HG03139 (cell line): Measurements from ENCODE around the gene NFATC2IP.

ENCODE experiments used
- ATAC-seq: cut with Tn5 transposase; IDR thresholded peaks from one replicate; pipeline ENCODE4 v1.9.1; 2021; ENCODE audit not compliant: unreplicated experiment

The NFATC2IP gene

DNA sequence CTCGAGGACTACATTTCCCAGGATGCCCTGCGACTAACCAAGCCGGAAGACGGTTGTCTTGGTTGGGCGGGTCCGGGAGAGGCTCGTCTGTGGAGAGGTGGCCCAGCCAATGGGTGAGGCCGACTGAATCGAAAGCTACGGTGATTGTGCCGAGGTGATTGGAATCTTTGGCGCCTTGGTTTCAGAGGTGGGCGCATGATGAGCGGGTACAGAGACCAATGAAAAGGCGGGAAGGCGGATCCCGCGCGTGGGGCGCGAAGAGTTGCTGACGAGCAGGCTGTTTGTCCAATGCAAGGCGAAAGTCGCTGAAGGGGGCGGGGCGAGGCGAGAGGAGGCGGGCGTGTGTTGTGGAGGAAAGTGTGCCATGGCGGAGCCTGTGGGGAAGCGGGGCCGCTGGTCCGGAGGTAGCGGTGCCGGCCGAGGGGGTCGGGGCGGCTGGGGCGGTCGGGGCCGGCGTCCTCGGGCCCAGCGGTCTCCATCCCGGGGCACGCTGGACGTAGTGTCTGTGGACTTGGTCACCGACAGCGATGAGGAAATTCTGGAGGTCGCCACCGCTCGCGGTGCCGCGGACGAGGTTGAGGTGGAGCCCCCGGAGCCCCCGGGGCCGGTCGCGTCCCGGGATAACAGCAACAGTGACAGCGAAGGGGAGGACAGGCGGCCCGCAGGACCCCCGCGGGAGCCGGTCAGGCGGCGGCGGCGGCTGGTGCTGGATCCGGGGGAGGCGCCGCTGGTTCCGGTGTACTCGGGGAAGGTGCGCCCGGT lies at the start of gene NFATC2IP:
Gene NFATC2IP, plus strand, starts transcription at position 290 of the 762 bp plus-strand sequence. Its CDS starts 75 bp downstream, at position 365.
- ATAC-seq, result peak; percentile 93

DNA sequence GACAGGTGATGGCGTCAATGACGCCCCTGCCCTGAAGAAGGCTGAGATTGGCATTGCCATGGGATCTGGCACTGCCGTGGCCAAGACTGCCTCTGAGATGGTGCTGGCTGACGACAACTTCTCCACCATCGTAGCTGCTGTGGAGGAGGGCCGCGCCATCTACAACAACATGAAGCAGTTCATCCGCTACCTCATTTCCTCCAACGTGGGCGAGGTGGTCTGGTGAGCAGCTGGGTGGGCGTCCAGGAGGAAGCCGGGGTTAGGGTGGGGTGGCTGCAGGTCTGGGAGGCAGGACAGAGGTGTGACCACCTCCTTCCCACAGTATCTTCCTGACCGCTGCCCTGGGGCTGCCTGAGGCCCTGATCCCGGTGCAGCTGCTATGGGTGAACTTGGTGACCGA lies 48.9 kb upstream of the NFATC2IP start:
- ATAC-seq, result no peak

DNA sequence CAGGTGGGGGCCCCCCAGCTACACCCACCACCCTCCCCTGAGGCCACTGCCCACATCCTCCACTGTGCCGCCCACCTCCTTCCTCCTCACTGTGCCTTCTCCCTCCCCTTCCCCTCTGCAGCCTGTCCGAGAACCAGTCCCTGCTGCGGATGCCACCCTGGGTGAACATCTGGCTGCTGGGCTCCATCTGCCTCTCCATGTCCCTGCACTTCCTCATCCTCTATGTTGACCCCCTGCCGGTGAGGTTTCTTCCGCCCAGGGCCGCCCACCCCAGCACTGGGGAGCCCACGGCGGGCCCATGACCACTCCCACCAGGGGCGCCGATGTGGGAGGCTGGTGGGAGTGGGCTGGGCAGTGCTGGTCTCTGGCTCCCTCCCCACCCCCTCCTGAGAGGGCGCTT lies 47.8 kb upstream of the NFATC2IP start:
- no peak for ATAC-seq

DNA sequence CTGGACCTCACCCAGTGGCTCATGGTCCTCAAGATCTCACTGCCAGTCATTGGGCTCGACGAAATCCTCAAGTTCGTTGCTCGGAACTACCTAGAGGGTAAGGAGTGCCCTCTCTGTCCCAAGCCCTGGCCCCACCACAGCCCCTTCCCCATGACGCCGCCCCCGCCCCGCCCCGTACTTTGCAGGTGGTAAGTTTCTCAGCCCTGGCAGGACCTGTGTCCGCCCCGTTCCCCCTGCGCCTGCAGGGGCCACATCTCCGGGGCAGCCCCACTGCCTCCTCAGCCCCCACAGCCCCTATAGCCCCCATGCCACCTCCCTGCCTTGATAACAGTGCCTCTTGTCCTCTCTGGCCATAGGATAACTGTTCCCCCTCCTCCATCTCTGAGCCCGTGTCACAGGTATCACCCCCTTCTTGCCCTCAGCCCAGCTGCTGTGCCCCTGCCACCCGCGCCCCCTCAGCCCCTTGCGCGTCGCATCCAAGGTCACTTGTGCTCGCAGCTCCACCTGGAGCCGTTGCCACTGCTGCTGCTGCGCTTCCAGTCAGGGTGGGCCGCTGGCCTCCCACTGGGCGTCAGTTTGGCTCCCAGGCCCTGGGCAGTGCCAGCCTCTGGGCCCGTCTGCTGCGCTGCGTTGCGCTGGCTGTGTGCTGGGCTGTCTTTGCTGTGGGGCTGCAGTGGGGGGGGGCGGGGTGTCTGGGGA lies 47.2 kb upstream of the NFATC2IP start:
- no peak for ATAC-seq

DNA sequence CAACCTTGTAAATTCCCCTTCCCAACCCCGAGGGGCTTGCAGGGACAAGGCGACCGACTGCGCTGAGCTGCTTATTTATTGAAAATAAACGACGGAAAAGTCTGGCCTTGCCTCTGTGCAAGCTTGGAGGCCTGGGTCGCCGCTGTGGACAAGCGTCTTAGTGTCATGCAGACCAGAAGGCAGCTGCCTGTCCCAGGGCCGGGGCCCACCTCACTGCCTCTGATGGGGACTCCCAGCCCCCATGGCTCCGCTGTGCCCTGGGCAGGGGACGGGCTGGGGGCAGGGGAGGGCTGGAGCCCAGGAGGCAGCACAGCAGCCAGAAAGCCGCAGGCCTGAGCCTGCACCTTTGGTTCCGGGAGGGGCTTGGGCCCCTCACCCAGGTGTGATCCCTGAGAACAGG lies 46.4 kb upstream of the NFATC2IP start:
- ATAC-seq, result no peak

DNA sequence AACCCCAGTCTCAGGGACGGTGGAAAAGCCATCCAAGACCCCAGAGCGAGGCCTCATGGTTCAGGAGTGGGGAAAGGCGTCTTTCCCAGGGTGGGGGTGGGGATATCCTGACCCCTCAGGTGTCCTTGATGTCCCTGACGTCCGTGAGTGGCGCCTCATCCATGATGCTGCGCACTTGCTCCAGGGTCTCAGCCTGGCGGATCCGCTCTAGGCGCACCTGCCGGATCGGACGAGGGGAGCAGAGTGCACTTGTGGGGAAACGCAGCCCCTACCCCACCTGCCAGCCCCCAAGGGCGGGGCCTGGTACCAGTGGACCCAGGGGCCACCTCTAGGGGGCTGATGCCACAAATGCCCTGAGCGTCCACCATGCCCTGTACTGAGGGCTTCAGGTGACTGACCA lies 45.9 kb upstream of the NFATC2IP start:
- no peak for ATAC-seq

DNA sequence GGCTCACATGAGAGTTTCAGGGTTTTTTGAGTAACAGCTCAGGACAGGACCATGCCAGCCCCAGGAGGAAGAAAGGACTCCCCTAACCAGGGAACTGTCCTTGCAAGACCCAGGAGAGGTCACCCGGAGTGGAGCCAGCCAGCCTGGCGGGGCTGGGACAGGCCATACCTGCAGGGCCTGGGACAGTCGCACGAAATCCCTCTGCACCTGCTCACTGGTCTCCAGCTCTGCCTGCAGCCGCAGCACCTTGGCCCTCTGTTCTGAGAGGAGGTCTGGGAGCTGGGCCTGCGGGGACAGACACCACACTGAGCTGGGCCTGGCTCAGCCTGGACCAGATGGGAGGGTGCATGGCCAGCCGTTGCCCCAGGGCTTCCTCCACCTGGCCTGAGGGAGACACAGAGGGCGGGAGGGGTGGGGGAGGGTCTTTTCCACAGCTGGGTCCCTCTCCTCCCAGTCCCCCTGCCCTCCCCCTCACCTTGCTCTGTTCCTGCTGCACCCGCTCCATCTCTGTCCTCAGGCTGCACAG lies 45.4 kb upstream of the NFATC2IP start:
- no peak for ATAC-seq

DNA sequence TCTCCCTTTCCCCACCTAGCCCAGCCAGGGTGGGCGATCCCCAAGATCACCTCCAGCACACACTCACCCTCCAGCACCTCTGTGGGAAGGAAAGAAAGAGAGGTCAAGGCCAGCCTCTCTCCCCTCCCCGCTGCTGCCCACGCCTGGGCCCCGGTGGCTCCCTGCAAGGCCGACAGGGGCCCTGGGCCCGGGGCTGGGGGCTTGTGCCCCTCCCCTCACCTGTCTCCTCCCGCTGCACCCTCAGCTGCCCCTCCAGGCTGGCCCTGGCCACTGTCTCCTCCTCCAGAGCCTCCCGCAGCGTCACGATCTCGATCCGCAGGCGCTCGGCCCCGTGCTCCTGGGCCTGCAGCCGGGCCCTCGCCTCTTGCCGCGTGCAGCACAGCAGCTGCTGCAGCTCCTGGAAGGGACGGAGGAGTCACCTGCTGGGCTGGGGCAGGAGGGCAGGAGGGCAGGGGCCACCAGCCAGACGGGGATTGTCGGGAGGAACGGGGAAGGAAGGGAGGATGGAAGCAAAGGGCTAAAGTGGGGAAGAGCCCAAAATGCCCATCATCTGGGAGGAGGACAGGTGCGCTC lies 44.9 kb upstream of the NFATC2IP start:
- ATAC-seq, result no peak

DNA sequence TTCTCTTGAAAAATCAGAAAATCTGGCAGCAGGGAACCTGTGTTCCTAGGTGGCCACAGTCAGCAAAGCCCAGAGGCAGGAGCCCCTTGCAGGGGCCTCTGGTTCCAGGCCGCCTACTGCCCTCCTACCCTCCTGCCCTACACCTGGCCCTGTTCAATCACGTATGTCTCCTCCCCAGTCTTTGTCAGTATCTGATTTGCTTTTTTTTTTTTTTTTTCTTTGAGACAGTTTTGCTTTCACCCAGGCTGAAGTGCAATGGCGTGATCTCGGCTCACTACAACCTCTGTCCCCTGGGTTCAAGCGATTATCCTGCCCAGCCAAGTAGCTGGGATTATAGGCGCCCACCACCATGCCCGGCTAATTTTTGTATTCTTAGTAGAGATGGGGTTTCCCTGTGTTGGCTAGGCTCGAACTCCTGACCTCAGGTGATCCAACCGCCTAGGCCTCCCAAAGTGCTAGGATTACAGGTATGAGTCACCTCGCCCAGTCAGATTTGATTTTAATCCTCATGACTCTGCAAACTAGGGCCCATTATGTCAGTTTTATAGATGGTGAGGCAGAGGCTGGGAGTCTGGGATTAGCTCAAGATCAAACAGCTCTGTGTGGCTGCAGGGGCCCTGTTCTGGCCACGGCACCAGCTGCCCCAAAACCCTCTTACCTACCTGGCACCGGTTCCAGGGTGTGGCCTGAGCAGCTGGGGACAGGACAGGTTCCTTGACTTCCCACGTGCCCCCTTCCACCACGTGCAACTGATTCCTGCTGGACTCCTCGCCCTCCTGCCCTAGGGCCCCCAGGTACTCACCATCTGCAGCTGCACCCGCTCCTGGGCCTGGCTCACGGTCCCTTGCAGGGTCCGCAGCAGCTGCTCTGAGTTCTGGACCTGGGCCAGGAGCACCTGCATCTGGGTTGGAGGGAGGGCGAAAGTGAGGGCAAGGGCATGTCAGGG lies 40.4 kb upstream of the NFATC2IP start:
- no peak for ATAC-seq

DNA sequence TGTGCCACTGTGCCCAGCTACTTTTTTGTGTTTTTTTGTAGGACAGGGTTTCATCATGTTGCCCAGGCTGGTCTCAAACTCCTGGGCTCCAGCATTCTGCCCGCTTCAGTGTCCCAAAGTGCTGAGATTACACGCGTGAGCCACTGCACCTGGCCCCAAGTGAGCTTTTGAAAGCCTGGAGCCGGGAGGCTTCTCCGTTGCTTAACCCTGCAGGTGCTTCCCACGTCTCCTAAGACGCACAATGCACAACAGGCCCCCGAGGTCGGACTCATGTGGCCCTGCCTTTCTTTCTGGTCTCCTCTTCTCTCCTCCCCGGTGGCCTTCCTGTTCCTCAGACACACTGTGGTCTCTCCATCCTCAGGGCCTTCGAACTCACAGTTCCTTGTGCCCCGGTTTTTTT lies 38.2 kb upstream of the NFATC2IP start:
- ATAC-seq, result no peak

DNA sequence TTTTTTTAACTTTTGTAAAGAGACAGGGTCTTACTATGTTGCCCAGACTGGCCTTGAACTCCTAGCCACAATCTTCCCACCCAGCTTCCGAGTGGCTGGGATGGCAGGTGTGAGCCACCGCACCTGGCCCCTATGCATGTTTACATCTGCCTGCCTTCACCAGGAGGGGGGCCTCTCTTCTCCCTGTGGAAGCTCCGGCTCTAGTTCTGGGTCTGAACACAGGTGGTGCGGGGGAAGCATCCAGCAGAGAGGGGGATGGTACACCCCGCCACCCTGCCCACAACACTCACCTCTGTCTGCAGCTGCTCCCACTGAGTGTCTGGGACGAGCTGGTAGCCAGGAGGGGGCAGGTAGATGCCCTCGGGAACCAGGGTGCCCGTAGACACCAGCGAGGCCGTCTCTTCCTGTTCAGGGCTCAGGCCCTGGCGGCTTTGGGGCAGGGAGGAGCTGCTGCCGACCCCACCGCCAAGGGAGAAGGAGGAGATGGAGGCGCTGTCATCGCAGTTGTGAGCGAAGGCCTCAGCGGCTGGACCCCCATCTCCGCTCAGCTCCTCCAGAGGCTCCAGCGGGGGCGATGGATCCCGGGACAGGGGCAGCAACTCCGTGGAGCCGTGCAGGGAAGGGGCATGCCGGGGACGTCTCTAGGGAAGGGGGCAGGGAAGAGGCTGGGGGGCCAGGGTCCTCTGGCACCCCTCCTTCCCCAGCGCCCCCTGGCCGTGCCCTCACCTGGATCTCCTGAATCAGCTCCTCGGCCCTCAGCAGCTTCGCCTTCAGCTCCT lies 36.6 kb upstream of the NFATC2IP start:
- no peak for ATAC-seq

DNA sequence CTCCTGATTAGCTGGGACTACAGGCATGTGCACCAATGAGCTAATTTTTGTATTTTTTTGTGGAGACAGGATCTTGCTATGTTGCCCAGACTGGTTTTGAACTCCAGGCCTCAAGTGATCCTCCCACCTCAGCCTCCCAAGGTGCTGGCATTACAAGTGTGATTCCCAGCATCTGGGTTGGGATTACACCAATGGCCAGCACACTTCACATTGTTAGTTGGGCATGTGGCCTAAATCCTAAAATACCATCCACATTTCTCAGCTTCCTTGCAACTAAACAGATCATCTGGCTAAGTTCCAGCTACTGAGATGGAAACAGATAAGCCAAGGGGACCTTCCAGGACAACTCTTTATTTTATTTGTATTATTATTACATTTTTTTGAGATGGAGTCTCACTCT lies 35.6 kb upstream of the NFATC2IP start:
- no peak for ATAC-seq

DNA sequence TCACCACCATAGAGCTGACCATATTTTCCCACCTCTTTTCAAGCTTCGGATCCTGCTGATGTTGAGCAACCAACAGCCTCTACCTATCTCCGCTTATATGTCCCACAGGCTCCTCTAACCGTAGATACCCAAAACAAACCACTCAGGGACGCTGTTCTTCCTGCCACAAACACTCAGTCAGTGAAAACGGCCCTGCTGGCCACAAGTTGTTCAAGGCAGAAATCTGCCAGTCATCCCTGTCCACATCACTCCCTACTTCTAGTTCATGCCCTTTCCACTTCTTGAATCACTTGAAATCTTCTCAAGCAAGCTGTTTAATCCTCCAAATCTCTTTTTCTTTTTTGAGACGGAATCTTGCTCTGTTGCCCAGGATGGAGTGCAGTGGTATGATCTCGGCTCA lies 33.6 kb upstream of the NFATC2IP start:
- no peak for ATAC-seq

DNA sequence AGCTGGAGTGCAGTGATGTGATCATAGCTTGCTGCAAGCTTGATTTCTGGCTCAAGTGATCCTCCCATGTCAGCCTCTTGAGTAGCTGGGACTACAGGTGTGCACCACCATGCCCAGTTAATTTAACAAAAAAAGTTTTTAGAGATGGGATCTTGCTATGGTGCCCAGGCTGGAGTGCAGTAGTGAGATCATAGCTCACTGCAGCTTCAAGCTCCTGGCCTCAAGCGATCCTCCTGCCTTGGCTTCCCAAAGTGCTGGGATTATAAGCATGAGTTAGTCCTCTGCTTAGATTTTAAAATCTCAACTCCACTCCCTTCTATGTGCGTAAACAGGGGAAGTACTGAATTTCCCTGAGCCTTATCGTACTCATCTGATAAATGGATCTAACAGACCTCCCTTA lies 32.0 kb upstream of the NFATC2IP start:
- ATAC-seq, result no peak

DNA sequence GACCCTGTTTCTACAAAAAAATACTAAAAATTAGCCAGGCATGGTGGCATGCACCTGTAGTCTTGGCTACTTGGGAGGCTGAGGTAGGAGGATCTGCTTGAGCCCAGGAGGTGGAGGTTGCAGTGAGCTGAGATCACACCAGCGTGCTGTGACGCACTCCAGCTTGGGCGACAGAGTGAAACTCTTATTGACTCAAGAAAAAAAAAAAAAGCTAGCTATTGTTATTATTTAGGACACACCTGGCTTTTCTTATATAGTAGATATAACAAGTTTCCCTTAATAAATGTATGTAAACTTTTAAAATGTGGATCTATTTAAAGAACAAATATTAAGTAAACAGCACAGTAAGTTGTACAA lies 27.5 kb upstream of the NFATC2IP start:
- ATAC-seq, result no peak

DNA sequence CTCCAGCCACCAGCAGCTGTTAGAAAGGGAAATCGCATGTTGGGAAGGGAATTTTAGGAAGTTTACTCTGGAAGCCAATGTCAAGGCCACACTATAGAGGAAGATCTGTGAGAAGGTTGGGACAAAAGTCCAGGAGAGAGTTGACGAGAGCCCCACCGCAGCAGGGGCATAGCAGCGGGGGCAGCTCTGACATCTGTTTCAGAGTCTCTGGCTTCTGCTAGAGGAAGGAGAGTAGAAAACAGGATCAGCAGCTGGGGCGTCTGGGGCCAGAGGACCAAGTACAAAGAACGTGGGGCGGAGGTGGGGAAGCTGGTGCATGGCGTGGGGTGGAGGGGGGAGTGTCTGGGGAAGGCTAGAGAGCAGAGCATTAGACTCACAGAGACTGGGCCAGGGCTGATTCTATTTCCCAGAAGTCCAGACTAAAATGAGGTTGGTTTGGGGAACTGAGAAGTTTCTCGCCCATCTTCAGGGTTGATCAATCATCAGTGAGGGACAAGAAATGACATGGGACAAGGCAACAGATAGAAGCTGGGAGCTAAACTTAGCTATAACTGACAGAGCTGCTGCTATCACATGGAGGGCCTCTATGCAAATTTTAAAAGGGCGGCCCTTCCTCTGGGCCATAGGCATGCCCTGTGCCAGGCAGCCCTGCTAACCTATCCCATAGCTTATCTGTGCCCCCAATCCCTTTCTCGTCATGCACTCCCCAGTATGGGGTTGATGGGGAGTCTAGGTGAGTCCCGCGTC lies 26.9 kb upstream of the NFATC2IP start:
- ATAC-seq, result peak; percentile 34

DNA sequence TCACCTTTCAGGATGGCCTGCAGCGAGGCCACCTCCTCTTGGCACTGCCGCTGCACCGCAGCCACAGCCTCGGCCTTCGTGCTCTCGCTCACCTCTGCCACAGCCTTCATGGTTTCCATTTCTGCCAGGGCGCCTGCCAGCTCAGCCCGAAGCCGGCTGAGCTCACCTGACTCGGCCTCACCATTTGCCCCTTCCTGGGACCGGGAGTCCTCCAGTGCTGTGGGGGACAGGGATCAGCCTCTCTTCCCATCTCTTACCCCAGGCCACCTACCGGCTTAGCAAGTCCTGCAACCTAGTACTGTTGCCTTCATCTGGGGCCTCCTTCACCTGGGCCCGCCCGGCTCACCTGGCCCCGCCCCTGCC lies 26.4 kb upstream of the NFATC2IP start:
- ATAC-seq, result no peak

DNA sequence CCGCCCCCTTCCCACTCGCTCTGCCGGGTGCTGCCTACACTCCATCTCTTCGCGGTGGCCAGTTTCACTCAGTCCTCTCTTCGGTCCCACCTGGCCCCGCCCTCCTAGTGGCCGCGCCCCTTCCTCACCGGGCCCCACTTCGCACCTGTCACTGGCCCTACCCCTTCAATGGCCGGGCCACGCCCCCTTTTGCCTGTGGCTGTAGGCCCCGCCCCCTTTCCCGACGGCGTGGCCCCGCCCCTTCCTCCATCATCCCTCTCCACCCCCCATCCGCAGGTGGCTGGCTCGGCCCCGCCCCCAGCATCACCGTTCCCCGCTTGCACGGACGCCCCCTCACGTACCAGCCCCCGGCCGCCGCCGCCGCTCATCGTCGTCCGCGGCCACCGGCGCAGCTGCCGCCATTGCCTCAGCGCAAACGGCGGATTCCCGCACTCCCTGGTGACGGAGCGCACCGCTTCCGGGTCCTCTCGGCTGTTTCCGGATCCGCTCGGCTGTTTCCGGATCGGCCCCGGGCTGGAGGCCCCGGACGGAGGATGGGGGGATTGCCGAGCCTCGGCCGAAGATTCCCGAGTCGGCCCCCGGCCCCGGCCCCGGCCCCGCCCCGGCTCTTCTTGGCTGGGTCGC lies 25.9 kb upstream of the NFATC2IP start, which contains the start of gene RABEP2:
Gene RABEP2, minus strand, starts transcription at position 477 of the 624 bp plus-strand sequence. Its CDS starts 75 bp downstream, at position 402.
- peak; percentile 64 for ATAC-seq
